GM21825 (cell line): Measurements from ENCODE around the gene SLC66A1.
"Not testable (repeated sequence)": the region's sequence is repeated elsewhere in the genome, so short reads cannot be mapped to it uniquely, and the experiment has no call there.

ENCODE experiments used
- ATAC-seq: cut with Tn5 transposase; IDR thresholded peaks from one replicate; pipeline ENCODE4 v1.9.1; 2021; ENCODE audit warnings: mild to moderate bottlenecking, moderate library complexity; ENCODE audit not compliant: unreplicated experiment

The SLC66A1 gene

DNA sequence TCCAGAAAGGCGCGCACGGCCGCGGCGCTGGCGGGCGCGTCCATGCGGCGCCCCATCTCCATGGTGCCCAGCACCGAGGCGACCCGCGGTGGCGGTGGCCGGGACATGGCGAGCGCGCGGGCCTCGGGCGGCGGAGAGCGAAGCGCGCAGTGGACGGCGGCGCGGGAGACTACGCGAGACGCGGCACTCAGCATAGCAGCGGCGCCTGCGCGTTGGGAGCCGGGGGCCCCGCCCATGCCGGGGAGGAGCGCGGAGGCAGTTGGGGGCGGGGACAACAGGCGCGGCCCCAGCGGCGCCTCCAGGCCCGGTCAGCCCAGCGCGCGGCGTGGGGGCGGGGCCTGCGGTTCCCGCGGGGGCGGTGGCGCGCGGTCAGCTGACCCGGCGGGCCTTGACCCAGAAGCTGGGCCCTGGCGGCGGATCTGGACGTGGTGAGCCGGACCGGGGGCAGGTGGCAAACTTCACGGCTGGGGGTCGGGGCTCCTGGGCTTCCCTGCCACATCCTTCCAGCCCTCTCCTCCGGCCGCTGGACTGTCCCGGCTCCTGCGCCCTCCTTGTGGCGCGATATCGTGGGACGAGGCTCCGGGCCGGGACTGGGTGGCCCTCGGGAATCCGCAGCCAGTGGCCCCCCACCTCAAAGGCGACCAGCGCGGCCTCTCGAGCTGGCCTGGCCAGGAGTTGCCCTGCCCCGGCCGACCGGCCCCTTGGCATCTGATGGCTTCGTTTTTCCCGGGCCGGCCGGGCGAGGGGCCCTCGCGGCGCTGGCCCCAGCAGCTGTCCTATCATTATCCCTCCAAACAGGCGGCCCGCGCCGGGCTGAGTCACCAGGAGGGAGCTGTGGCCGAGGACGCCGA is at the start of gene SLC66A1, which contains the start of gene AKR7A2:
TSS of gene SLC66A1 (plus strand) at position 396 of the 851 bp plus-strand sequence. CDS start 5,352 bp downstream, outside the sequence.
TSS of gene AKR7A2 (minus strand) at position 214 of the 851 bp plus-strand sequence. CDS start at position 194, 20 bp downstream.
- ATAC-seq = peak; percentile 70

GRCh38 chr1:19262744-19263143 is 49.4 kb upstream of the SLC66A1 start:
- no peak for ATAC-seq

DNA sequence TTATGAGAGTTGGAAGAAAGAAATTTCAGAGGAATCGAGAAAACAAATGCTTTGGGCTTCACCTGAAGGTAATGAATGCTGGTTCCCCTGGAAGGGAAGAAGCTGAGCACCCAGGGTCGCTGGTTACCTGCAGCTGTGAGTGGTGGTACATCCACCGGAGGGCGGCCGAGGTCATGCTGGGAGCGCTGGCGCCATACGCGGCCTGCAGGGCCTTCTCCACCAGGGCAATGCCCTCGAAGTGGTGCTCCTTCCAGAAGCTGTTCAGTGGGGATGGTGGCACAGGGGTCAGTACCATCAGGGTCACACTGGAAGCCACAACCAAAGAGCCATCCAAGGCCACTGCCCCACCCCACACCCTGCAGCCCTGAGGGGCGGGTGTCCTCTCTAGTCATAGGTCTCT is 43.7 kb upstream of the SLC66A1 start:
- no peak for ATAC-seq

GRCh38 chr1:19269427-19270342 is 42.4 kb upstream of the SLC66A1 start:
- not testable (repeated sequence) for ATAC-seq

DNA sequence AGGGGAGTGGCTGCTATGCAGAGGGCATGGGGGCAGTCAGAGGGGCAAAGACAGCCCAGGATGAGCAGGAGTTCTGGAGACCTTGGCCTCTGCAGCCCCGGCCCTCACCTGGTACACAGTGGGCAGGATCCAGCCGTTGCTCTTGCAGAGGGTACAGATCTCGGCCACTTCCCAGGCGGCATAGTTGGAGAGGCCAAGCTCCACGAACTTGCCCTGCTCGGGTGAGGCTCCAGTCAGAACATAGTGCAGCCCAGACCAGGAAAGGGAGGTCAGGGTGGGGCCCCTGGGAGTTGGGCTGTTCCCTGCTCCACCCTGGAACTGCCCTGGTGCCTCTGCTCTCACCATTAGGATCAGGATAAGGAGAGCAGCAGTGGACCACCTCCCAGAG is 41.8 kb upstream of the SLC66A1 start:
- not testable (repeated sequence) for ATAC-seq

DNA sequence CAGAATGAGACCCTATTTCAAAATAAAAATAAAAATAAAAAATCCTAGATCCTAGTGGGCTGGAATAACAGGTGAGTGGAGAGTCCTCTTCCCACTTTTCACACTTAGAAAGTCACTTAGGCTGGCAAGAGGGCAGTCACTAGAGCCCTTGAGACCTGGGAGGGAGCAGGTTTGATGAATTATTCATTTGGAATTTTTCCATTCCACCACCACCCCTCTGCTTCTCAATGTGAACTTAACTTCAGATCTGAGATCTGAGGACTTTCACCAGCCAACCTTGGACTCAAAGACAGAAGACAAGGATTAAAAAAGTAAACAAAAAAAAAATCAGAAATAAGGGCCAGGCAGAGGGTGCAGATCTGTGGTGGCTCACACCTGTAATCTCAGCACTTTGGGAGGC is 40.1 kb upstream of the SLC66A1 start:
- ATAC-seq = no peak

DNA sequence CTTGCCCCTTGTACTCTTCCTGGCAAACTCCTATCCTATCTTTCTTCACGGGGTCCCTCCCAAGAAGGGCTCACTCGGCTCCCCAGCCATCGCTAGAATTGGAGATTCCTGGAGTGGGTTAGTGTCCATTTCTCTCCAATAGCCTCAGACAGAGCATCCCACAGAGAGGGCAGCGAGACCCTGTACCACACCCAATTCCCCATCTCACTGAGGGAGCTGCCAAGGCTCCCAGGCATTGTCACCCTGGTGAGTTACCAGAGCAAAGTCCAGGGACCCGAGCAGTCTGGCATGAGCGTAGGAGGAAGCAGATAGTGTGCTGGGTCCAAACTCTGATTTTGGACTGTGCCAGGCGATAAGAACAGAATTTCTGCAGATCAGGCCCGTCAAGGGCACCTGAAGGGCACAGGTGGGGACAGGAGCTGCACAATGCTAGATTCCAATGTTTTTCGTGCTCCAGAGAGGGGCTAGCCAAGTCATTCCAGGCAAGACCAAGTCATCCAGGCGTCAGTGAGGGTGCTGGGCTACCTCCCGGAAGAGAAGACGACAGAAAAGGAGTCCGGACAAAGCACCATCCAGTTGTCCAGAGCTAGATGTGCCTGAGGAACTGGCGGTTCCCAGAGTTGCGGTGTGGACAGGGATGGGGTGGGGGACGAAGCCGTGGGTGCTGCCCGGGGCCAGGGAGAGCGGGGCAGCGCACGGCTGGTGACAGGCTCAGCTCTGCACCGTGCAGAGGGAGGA is 38.9 kb upstream of the SLC66A1 start:
- no peak for ATAC-seq

DNA sequence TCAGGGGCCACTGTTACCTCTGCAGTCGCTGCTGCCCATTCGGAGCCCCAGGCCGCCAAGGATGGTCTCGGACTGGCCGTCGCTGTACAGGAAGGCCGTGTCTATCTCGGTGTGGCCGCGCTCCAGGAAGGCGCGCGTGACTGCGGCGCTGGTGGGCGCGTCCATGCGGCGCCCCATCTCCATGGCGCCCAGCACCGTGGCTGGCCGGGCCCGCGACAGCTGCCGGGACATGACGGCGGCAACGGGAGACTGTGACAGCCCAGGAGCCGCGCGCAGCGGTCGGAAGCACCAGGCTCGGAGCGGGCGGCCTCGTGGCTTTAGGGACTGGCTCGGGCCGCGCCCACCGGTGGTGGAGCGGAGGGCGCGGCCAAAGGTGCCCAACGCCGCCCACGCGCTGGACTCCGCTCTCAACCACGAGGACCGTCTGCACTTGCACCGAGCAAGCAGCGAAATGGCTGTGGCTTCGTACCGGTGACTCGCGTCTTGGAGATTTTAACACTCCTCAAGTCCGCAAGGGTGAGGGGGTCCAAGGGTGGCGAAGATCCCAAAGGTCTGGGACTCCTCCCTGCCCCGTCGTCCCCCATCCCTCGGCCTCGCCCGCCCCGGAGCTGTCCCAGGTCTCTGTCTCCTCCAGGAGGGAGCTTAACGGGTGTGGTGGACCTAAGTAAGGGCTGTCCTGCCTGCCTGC is 38.1 kb upstream of the SLC66A1 start:
- ATAC-seq = not testable (repeated sequence)

DNA sequence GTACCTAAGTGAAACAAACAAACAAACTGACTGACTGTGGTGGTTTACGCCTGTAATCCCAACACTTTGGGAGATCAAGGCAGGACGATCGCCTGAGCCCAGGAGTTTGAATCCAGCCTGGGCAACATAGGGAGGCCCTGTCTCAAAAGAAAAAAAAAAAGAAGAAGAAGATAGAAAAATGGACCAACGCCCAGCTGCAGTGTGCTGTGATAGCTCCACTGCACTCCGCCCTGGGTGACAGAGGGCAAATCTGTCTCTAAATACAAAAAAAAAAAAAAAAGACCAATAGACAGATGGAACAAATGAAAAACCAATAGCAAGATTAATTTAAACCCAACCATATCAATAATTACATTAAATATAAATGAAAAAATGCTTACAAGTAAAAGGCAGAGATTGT is 37.5 kb upstream of the SLC66A1 start:
- no peak for ATAC-seq

DNA sequence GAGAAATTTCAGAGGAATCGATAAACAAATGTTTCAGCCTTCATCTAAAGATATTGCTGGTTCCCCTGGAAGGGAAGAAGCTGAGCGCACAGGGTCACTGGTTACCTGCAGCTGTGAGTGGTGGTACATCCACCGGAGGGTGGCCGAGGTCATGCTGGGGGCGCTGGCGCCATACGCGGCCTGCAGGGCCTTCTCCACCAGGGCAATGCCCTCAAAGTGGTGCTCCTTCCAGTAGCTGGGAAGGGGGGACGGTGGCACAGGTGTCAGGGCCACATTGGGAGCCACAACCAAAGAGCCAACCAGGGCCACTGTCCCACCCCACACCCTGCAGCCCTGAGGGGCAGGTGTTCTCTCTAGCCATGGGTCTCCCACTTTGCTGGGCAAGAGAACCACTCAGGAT is 28.2 kb upstream of the SLC66A1 start:
- ATAC-seq = no peak

GRCh38 chr1:19284881-19285280 is 27.2 kb upstream of the SLC66A1 start:
- no peak for ATAC-seq

DNA sequence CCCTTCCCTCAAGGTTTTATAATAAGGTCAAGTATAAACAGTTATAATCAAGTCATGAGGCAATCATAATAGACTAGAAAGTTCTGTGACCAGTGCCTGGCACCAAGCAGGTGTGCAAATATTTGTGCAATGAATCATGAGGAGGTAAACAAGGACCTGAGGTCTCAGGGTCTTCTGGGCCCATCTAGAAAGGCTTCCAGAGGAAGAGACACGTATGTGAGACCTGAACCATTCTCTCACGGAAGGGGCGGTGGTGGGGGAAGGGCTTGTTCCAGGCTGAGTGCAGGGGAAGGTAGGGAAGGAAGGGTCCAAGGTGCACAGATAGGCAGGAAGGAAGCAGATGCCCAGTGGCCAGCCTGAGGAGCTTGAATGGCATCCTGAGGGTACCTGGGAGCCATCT is 26.8 kb upstream of the SLC66A1 start:
- ATAC-seq = not testable (repeated sequence)

- ATAC-seq = not testable (repeated sequence)
Observed at GRCh38 chr1:19285807-19286206, 26.3 kb upstream of the SLC66A1 start.

DNA sequence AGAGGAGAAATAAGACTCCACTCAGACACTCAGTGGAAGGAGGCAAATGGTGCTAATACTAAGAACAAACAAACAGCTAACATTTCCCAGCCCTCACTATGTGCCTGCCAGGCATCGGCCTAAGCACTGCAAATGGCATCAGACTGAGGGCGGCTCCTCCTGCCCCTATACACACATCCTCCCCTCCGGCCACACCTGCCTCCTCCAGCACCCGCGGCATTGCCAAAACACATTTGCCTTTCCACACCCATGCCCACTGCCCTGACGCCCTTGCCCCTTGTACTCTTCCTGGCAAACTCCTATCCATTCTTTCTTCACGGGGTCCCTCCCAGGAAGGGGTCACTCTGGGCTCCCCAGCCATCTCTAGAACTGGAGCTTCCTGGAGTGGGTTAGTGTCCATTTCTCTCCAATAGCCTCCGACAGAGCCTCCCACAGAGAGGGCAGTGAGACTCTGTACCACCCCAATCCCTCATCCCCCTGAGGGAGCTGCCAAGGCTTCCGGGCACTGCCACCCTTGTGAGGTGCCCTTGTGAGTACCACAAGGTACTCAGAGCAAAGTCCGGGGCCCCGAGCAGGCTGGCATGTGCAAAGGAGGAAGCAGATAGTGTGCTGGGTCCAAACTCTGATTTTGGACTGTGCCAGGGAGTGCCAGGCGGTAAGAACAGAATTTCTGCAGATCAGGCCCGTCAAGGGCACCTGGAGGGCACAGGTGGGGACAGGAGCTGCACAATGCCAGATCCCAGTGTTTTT is 24.5 kb upstream of the SLC66A1 start:
- no peak for ATAC-seq

DNA sequence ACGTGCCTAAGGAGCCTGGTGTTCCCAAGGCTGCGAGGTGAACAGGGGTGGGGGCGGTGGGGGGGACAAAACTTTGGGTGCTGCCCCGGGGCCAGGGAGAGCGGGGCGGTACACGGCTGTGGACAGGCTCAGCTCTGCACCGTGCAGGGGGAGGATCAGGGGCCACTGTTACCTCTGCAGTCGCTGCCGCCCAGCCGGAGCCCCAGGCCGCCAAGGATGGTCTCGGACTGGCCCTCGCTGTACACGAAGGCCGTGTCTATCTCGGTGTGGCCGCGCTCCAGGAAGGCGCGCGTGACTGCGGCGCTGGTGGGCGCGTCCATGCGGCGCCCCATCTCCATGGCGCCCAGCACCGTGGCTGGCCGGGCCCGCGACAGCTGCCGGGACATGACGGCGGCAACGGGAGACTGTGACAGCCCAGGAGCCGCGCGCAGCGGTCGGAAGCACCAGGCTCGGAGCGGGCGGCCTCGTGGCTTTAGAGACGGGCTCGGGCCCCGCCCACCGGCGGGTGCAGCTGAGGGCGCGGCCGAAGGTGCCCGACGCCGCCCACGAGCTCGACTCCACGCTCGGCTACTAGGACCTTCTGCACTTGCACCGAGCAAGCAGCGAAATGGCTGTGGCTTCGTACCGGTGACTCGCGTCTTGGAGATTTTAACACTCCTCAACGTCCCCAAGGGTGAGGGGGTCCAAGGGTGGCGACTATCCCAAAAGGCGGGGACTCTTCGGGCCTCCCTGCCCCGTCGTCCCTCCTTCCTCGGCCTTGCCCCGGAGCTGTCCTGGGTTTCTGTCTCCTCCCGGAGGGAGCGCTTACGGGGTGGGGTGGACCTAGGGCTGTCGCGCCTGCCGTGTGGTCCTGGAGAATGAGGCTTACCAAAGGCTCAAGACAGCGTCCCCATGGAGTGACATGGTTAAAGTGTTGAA is 23.5 kb upstream of the SLC66A1 start, which contains the start of gene AKR7A3:
TSS of gene AKR7A3 (minus strand) at position 447 of the 918 bp plus-strand sequence. CDS start at position 386, 61 bp downstream.
- ATAC-seq = not testable (repeated sequence)

GRCh38 chr1:19289244-19289643 is 22.9 kb upstream of the SLC66A1 start:
- ATAC-seq = no peak

GRCh38 chr1:19294638-19295037 is 17.5 kb upstream of the SLC66A1 start:
- no peak for ATAC-seq

GRCh38 chr1:19300211-19300610 is 11.9 kb upstream of the SLC66A1 start:
- no peak for ATAC-seq
